Nephron progenitor cell (in vitro differentiated cells): ENCODE data around the gene CDH4.

Experiments
- DNase-seq: peaks from one replicate; pipeline ENCODE4 v3.0.0; 2021
- H3K27ac Mint-ChIP-seq: 2 replicates; pipeline ENCODE4 v1.8.0; 2021; ENCODE audit warnings: mild to moderate bottlenecking, moderate library complexity, mixed read lengths
- H3K27me3 Mint-ChIP-seq: 2 replicates; pipeline ENCODE4 v1.8.0; 2021; ENCODE audit warnings: mild to moderate bottlenecking, low read depth, mixed read lengths; ENCODE audit not compliant: poor library complexity
- H3K36me3 Mint-ChIP-seq: 2 replicates; pipeline ENCODE4 v1.8.0; 2021; ENCODE audit warnings: low read depth, mixed read lengths
- H3K4me1 Mint-ChIP-seq: 2 replicates; pipeline ENCODE4 v1.8.0; 2021; ENCODE audit warnings: mixed read lengths
- H3K4me3 Mint-ChIP-seq: 2 replicates; pipeline ENCODE4 v1.8.0; 2021; ENCODE audit warnings: mild to moderate bottlenecking, moderate library complexity, mixed read lengths
- H3K9me3 Mint-ChIP-seq: 2 replicates; pipeline ENCODE4 v1.8.0; 2021; ENCODE audit warnings: mild to moderate bottlenecking, moderate library complexity, mixed read lengths
- CTCF ChIP-seq: fragments of 200-600 bp; sonication (generic); IDR thresholded peaks from 2 replicates; pipeline ENCODE4 v1.5.0; 2021; ENCODE audit warnings: antibody characterized with exemption

Gene CDH4

GRCh38 chr20:61492065-61492464 lies 240.0 kb downstream of the CDH4 start:
- Mint-ChIP-seq H3K9me3 (no peaks in the 10 kb centered on the region), H3K4me3 (no peak overlapping the region), H3K36me3 (no peaks in the 10 kb centered on the region), H3K27ac (no peak overlapping the region), H3K4me1 (peaks cover 19% of the 10 kb centered on the region), H3K27me3 (peaks cover 2% of the 10 kb centered on the region)
- DNase-seq: no peak
- TF ChIP-seq CTCF: no peak

GRCh38 chr20:61493798-61494305 lies 241.8 kb downstream of the CDH4 start:
- Mint-ChIP-seq H3K27ac (no peak overlapping the region), H3K36me3 (no peaks in the 10 kb centered on the region), H3K4me1 (peaks cover 10% of the 10 kb centered on the region), H3K27me3 (peaks cover 2% of the 10 kb centered on the region), H3K4me3 (no peak overlapping the region), H3K9me3 (no peaks in the 10 kb centered on the region)
- DNase-seq: no peak
- no peak for TF ChIP-seq CTCF

DNA sequence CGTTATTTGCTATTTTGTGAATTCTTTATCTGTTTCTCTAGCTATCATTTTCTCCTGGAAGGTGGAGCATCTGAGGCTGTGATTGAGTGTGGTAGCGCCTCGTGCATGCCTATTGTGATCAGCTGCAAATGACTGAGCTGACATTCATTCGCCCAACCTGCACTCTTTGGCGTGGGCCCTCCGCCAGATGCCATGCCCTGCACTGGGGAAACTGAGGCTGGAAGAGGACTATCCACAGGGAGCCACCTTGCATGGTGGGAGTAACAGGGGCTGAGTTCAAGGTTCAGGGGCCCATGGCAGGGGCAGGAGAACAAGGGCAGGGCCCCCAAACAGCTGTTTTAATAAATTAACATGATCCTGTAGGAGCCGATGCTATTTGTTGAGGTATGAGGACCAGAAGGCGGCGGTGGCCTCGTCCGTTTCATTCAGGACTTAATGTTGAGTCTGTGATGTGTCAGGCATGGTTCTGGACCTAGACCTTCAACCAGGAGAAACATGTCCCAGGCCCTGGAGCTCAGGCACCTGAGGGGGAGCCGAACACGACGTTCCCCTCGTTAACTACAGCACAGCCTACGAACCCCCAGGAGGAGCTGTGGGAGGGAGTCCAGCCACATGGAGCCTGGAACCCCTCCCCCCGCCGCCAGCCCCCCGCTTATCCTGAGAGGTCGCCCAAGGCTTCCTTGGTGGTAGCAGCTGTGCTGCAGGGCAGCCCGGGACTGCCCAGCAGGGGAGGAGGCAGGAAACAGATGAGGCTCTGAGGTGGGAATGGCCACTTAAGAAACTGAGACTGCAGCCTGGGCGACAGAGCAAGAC lies 242.9 kb downstream of the CDH4 start:
- H3K9me3 Mint-ChIP-seq: no peaks in the 10 kb centered on the region
- no peaks in the 10 kb centered on the region for H3K27me3 Mint-ChIP-seq
- H3K4me3 Mint-ChIP-seq: no peak overlapping the region
- H3K27ac Mint-ChIP-seq: no peak overlapping the region
- no peak for DNase-seq
- H3K36me3 Mint-ChIP-seq: no peaks in the 10 kb centered on the region
- TF ChIP-seq CTCF: no peak
- peaks cover 11% of the 10 kb centered on the region for H3K4me1 Mint-ChIP-seq

DNA sequence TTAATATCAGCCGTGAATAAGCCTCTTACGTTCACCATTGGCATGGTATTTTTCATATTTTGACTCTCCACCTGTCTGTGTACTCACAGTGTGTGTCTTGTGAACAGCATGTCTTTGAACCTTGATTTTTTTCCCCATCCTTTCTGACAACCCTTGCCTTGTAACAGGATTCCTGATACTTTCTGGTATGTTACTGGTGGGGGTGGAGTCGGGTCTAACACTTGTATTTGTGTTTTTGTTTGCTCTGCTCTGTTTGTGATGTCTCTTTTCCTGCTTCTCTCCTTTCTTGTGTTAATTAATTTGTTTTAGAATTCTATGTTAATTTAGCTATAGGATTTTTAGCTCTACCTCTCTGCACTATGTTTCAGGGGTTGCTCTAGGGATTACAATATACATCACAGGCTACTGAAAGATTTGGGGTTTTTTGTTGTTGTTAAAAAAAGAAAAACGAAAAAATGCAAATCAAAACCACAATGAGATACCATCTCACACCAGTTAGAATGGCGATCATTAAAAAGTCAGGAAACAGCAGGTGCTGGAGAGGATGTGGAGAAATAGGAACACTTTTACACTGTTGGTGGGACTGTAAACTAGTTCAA lies 245.1 kb downstream of the CDH4 start:
- Mint-ChIP-seq H3K4me1 (peaks cover 25% of the 10 kb centered on the region), H3K27ac (no peak overlapping the region), H3K9me3 (no peaks in the 10 kb centered on the region), H3K27me3 (peaks cover 3% of the 10 kb centered on the region), H3K36me3 (no peaks in the 10 kb centered on the region), H3K4me3 (no peak overlapping the region)
- DNase-seq: no peak
- TF ChIP-seq CTCF: no peak

DNA sequence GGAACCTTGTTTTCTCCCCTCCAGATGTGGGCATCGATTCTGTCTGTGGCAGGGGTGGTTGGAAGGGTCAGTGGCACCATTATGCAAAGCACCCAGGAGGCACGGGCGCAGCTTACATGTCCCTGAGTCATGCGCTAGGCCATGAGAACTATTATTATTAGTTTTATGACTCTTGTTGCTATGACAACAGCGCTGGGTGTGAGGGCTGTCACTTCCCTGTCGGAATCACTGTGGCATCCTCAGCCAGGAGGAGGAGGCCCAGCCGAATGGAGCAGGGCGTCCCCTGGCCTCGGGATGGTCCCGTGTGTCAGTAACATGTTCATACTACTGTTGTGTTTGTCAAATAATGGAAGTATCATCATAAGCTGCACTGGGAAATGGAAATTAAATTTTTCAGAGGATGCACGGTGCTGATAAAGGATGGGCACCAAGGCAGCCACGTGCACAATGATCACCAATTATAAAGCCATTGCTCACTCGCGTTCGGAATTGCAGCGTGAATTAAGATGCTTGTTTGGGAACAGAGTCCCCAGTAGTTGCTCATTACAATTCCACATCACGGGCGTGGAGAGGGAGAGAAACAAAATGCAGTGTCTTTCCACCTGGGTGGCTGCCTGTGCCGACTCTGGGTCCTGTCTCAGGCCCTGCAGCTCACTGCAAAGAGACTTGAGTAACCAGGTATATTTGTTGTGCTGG lies 247.9 kb downstream of the CDH4 start:
- no peak for TF ChIP-seq CTCF
- peaks cover 25% of the 10 kb centered on the region for H3K4me1 Mint-ChIP-seq
- no peaks in the 10 kb centered on the region for H3K36me3 Mint-ChIP-seq
- H3K9me3 Mint-ChIP-seq: no peaks in the 10 kb centered on the region
- DNase-seq: peak; percentile 26
- H3K27ac Mint-ChIP-seq: no peak overlapping the region
- peaks cover 6% of the 10 kb centered on the region for H3K27me3 Mint-ChIP-seq
- H3K4me3 Mint-ChIP-seq: no peak overlapping the region
